GM18861 (cell line): ENCODE data around the gene VPS11.
A peak's percentile ranks its signal among the peaks of the same experiment; 100 is the strongest.
"Not testable (repeated sequence)": the region's sequence is repeated elsewhere in the genome, so short reads cannot be mapped to it uniquely, and the experiment has no call there.

Experiments
- ATAC-seq: cut with Tn5 transposase; IDR thresholded peaks from one replicate; pipeline ENCODE4 v1.9.1; 2021; ENCODE audit not compliant: unreplicated experiment

Gene VPS11

GRCh38 chr11:119101759-119102423, 34.3 kb downstream of the VPS11 start, which contains the start of gene DPAGT1:
TSS of gene DPAGT1 (minus strand) at chr11:119101853. CDS start at chr11:119101655, 198 bp downstream.
- peak; percentile 63 for ATAC-seq

GRCh38 chr11:119103161-119103664, 35.6 kb downstream of the VPS11 start:
- not testable (repeated sequence) for ATAC-seq

GRCh38 chr11:119103793-119104192, 36.2 kb downstream of the VPS11 start:
- no peak for ATAC-seq

- peak; percentile 53 for ATAC-seq
Measured at GRCh38 chr11:119106564-119107537, 39.2 kb downstream of the VPS11 start, which contains the start of gene C2CD2L. TSS of gene C2CD2L (plus strand) at chr11:119107344. CDS start at chr11:119107742, 398 bp downstream.

GRCh38 chr11:119107538-119108145, 40.0 kb downstream of the VPS11 start:
- peak; percentile 13 for ATAC-seq

GRCh38 chr11:119108146-119108856, 40.7 kb downstream of the VPS11 start:
- ATAC-seq: no peak

GRCh38 chr11:119108857-119109221, 41.2 kb downstream of the VPS11 start:
- ATAC-seq: no peak

GRCh38 chr11:119109843-119110242, 42.2 kb downstream of the VPS11 start:
- no peak for ATAC-seq

GRCh38 chr11:119110439-119110838, 42.8 kb downstream of the VPS11 start:
- ATAC-seq: no peak

GRCh38 chr11:119111361-119111925, 43.8 kb downstream of the VPS11 start:
- ATAC-seq: no peak

- ATAC-seq: no peak
Measured at GRCh38 chr11:119112314-119113020, 44.8 kb downstream of the VPS11 start.

GRCh38 chr11:119113716-119114115, 46.1 kb downstream of the VPS11 start:
- no peak for ATAC-seq

- ATAC-seq: no peak
Measured at GRCh38 chr11:119114351-119114750, 46.7 kb downstream of the VPS11 start.

GRCh38 chr11:119115484-119116234, 48.0 kb downstream of the VPS11 start:
- no peak for ATAC-seq

GRCh38 chr11:119116235-119116594, 48.6 kb downstream of the VPS11 start:
- ATAC-seq: no peak

GRCh38 chr11:119116601-119117000, 49.0 kb downstream of the VPS11 start:
- no peak for ATAC-seq

GRCh38 chr11:119117004-119117706, 49.5 kb downstream of the VPS11 start:
- no peak for ATAC-seq

- no peak for ATAC-seq
Measured at GRCh38 chr11:119118227-119118626, 50.6 kb downstream of the VPS11 start.
